DMS153 treated with DMSO at 0.1 percent for 48 hours (cell line): ENCODE data around the gene FBLN1.
"Not testable (repeated sequence)": the region's sequence is repeated elsewhere in the genome, so short reads cannot be mapped to it uniquely, and the experiment has no call there.

Experiments
- DNase-seq: peaks from one replicate; lab custom pipeline; 2025; ENCODE audit not compliant: unreplicated experiment; lab: John Stamatoyannopoulos, UW

FBLN1 gene, protein sequence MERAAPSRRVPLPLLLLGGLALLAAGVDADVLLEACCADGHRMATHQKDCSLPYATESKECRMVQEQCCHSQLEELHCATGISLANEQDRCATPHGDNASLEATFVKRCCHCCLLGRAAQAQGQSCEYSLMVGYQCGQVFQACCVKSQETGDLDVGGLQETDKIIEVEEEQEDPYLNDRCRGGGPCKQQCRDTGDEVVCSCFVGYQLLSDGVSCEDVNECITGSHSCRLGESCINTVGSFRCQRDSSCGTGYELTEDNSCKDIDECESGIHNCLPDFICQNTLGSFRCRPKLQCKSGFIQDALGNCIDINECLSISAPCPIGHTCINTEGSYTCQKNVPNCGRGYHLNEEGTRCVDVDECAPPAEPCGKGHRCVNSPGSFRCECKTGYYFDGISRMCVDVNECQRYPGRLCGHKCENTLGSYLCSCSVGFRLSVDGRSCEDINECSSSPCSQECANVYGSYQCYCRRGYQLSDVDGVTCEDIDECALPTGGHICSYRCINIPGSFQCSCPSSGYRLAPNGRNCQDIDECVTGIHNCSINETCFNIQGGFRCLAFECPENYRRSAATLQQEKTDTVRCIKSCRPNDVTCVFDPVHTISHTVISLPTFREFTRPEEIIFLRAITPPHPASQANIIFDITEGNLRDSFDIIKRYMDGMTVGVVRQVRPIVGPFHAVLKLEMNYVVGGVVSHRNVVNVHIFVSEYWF

DNA sequence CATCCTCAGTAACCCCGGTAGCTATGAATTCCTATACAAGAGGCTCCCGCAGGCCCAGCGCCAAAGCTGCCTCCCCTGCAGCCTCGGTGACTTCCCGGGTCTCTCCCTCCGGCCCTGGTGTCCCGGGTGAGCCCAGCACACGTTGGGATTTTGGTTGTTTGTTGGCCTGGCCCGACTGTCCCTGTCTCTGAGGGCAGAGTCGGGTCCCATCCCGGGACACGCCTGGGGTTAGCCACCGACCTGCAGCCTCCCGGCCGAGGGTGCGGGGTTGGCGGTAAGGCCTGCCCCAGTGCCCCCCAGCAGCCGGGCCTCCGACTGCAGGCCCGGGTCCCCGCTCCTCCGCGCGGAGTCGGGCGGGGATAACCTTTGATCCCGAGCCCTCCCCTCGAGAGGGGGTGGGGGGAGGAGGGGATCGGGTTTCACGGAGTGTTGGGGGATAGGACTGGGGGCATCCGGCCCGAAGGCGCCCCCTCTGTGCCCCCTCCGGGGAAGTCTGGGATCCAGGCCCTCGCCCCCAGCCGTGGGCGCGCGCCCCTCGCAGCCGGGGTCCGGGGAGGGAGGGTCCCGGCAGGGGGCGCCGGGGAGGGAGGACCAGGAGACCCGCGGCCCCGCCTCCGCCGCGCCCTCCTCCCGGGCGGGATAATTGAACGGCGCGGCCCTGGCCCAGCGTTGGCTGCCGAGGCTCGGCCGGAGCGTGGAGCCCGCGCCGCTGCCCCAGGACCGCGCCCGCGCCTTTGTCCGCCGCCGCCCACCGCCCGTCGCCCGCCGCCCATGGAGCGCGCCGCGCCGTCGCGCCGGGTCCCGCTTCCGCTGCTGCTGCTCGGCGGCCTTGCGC lies at the start of gene FBLN1:
TSS of gene FBLN1 (plus strand) at position 669 of the 835 bp plus-strand sequence. CDS start at position 772, 103 bp downstream.
- no peak for DNase-seq

DNA sequence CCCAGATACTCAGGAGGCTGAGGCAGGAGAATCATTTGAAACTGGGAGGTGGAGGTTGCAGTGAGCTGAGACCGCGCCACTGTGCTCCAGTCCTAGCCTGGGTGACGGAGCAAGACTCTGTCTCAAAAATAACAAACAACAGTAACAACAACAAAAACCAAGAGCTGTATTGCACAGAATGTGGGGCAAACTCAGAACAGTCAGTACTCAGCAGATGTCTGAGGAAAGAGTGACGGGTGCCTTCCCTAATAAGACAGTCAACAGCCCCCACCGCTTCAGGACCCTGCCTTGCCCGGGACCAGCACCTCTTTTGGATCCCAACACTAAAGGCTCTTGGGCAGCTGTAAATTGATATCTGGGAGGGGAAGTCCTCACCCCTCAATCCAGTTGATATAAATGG lies 48.9 kb upstream of the FBLN1 start:
- DNase-seq: no peak

- no peak for DNase-seq
These were observed 48.4 kb upstream of the FBLN1 start for GRCh38 chr22:45454275-45454674.

DNA sequence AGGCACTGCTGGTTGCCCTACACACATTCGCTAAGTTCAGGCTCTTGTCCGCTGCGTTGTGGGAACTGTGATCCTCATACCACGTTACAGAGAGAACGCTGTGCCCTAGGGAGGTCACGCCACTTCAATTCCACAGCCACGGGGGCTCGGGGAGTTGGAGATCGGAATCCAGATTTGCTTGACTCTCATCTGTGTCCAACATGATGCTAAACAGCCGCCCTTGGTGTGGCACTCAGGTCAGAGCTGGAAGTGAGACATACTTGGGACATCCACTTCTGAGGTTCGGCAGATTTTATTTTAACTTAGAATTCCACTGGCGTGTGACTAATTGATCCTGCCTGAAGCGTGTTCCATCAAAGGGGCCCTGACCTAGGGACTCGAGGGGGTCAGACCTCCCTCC lies 47.5 kb upstream of the FBLN1 start:
- DNase-seq: no peak

DNA sequence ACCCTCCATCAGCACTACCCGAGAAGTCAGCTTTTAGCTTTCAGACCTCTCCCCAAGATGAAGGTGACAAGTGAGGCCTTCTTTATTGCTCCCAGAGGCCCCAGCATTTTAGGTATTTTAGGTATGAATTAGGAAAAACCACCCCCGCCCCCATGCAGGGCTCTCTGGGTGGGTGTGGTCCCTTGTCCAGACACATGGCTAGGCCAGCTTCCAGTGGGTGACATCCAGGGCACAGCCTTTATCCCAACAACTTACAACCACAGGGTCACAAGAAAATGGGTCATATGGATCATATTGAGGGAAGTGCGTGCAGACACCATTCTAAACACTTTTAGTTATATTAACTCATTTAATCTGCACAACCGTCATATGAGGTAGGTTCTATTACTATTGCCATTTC lies 47.1 kb upstream of the FBLN1 start:
- DNase-seq: no peak

DNA sequence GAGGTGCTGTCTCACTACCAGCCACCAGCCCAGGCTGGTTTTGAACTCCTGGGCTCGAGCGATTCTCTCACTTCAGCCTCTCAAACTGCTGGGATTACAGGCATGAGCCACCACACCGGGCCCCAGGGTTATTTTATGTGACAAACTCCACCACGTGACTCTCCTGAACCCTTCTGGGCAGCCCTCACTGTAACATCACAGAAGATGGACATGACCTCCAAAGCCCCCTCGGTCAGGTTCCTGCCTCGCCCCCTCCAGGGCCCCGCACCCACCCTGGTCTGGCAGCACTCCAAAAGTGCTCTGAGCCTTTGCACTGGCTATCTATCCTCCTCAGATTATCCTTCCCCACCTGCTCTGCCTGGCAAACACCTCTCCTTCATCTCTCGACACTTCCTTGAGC lies 45.9 kb upstream of the FBLN1 start:
- DNase-seq: no peak

DNA sequence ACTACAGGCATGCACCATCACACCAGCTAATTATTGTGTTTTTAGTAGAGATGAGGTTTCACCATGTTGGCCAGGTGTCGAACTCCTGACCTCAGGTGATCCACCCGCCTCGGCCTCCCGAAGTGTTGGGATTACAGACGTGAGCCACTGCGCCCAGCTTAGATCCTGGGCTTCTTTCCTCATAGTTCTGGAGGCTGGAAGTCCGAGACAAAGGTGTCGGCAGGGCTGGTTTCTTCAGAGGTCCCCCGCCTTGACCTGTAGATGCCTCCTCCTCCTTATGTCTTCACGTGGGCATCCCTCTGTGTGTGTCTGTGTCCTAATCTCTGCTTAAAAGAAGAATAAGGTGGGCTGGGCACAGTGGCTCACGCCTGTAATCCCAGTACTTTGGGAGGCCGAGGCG lies 44.2 kb upstream of the FBLN1 start:
- DNase-seq: no peak

DNA sequence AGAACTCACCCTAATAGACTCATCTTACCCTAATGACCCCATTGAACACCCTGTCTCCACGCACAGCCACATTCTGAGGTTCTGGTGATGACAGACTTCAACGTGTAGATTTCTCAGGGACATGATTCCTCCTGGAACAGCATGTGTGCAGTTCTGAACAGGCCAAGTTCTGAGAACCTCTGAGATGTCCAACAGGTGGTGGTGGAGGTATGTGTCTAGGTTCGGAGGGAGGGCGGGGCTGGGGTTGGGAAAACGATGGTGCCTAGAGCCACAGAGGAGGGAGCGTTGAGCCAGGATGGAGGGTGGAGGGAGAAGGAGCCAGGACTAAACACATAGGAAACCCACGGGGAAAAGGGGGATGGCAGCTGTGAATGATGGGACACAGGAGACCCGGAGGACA lies 43.4 kb upstream of the FBLN1 start:
- no peak for DNase-seq

GRCh38 chr22:45460288-45461109 lies 42.2 kb upstream of the FBLN1 start:
- no peak for DNase-seq

GRCh38 chr22:45462034-45462655 lies 40.5 kb upstream of the FBLN1 start:
- DNase-seq: peak; percentile 2

DNA sequence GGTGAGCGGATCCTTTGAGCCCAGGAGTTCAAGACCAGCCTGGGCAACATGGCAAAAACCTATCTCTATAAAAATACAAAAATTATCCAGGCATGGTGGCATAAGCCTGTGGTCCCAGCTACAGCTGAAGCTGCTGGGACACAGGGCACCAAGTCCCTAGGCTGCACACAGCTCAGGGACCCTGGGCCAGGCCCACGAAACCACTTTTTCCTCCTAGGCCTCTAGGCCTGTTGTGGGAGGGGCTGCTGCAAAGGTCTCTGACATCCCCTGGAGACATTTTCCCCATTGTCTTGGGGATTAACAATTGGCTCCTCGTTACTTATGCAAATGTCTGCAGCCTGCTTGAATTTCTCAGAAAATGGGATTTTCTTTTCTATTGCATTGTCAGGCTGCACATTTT lies 39.0 kb upstream of the FBLN1 start:
- not testable (repeated sequence) for DNase-seq

DNA sequence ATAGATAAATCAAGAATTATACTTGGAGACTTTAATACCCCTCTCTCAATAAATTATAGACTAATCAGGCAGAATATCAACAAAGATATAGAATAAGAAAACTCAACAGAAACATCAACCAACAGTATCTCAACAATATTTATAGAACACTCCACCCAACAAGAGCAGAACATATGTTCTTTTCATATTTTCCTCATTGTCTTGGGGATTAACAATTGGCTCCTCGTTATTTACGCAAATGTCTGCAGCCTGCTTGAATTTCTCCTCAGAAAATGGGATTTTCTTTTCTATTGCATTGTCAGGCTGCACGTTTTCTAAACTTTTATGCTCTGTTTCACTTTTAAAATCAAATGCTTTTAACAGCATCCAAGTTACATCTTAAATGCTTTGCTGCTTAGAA lies 37.0 kb upstream of the FBLN1 start:
- DNase-seq: no peak

GRCh38 chr22:45468872-45469271 lies 33.8 kb upstream of the FBLN1 start:
- no peak for DNase-seq

DNA sequence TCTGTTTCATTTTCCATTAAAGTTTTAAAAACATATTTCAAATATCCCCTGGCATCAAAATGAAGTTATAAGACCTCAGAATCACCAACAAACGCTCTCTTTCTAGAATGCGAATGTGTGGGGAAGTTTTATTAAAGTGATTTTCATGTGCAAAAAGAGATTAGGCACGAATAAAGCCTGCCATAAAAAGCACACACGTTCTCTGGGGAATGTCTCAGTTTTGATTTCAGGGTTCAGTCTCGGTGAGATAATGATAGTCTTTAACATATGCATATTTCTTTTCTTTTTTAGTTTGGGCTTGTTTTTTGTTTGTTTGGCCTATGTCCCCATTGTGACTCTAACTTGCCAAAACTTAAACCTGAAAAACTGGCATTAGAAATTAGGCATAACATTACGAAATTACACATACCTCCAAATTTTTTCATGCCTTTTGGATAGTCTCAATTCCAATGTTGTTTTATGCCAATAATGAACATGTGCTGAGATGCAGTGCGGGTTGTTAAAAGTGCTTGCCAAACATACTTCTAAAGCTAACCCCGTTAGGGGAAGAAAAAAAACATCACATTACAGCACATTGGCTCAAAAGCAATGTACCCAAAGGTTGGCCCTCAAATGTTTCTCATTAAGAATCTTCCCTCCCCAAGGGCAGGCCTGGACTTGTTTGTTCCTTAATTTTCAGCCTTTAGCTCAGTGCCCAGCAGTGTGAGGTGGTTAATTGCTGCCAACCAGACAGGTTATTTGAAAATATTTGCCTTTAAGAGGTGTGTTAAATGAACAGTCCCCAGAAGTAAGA lies 33.2 kb upstream of the FBLN1 start:
- no peak for DNase-seq

- no peak for DNase-seq
These were observed 31.8 kb upstream of the FBLN1 start for GRCh38 chr22:45470871-45471270.

- no peak for DNase-seq
These were observed 30.3 kb upstream of the FBLN1 start for GRCh38 chr22:45472426-45472825.

- DNase-seq: no peak
These were observed 29.0 kb upstream of the FBLN1 start for GRCh38 chr22:45473626-45474237.

- DNase-seq: no peak
These were observed 27.5 kb upstream of the FBLN1 start for GRCh38 chr22:45475063-45475747.
